ENCODE measurements around the gene THAP9.

The THAP9 gene

GRCh38 chr4:82868572-82868971 is 32.0 kb upstream of the THAP9 start:
- DNase-seq (ENCODE audit: low read depth): no peak
- peaks cover 21% of the 10 kb centered on the region for H3K4me1 ChIP-seq (ENCODE audit: control insufficient read depth, insufficient read depth, low read length)
- no peaks in the 10 kb centered on the region for H3K27me3 ChIP-seq (replicated peaks; ENCODE audit: control insufficient read depth, insufficient read depth, low read length)
- H3K36me3 ChIP-seq (ENCODE audit: control insufficient read depth, insufficient read depth, low read length, severe bottlenecking): peaks cover 93% of the 10 kb centered on the region
- H3K4me3 ChIP-seq (ENCODE audit: low read length): no peak overlapping the region
- H3K9ac ChIP-seq (ENCODE audit: low read length): no peak overlapping the region
- H3K9me3 ChIP-seq (ENCODE audit: control insufficient read depth, low read length): no peaks in the 10 kb centered on the region

- H3K4me1 ChIP-seq (ENCODE audit: control insufficient read depth, insufficient read depth, low read length): peaks cover 48% of the 10 kb centered on the region
- H3K9me3 ChIP-seq (ENCODE audit: control insufficient read depth, low read length): no peaks in the 10 kb centered on the region
- no peak for DNase-seq (ENCODE audit: low read depth)
- H3K27me3 ChIP-seq (replicated peaks; ENCODE audit: control insufficient read depth, insufficient read depth, low read length): no peaks in the 10 kb centered on the region
- H3K9ac ChIP-seq (ENCODE audit: low read length): no peak overlapping the region
- peaks cover 15% of the 10 kb centered on the region for H3K36me3 ChIP-seq (ENCODE audit: control insufficient read depth, insufficient read depth, low read length, severe bottlenecking)
- peak overlapping the region; percentile 76 for H3K4me3 ChIP-seq (ENCODE audit: low read length)
Observed at GRCh38 chr4:82885410-82885809, 15.1 kb upstream of the THAP9 start.

GRCh38 chr4:82886147-82886942 is 14.2 kb upstream of the THAP9 start:
- Histone ChIP-seq H3K4me3 (ENCODE audit: low read length) (peak overlapping the region; percentile 76), H3K36me3 (ENCODE audit: control insufficient read depth, insufficient read depth, low read length, severe bottlenecking) (peaks cover 6% of the 10 kb centered on the region), H3K9me3 (ENCODE audit: control insufficient read depth, low read length) (no peaks in the 10 kb centered on the region), H3K9ac (ENCODE audit: low read length) (peak overlapping the region; percentile 63), H3K27me3 (replicated peaks; ENCODE audit: control insufficient read depth, insufficient read depth, low read length) (no peaks in the 10 kb centered on the region), H3K4me1 (ENCODE audit: control insufficient read depth, insufficient read depth, low read length) (peaks cover 49% of the 10 kb centered on the region)
- no peak for DNase-seq (ENCODE audit: low read depth)

- no peaks in the 10 kb centered on the region for H3K9me3 ChIP-seq (ENCODE audit: control insufficient read depth, low read length)
- DNase-seq (ENCODE audit: low read depth): no peak
- peak overlapping the region; percentile 100 for H3K9ac ChIP-seq (ENCODE audit: low read length)
Observed at GRCh38 chr4:82889287-82889686, 11.2 kb upstream of the THAP9 start.

GRCh38 chr4:82890528-82890900 is 10.0 kb upstream of the THAP9 start:
- no peak for DNase-seq (ENCODE audit: low read depth)
- Histone ChIP-seq H3K4me1 (ENCODE audit: control insufficient read depth, insufficient read depth, low read length) (peaks cover 56% of the 10 kb centered on the region), H3K9ac (ENCODE audit: low read length) (peak overlapping the region; percentile 100), H3K9me3 (ENCODE audit: control insufficient read depth, low read length) (no peaks in the 10 kb centered on the region), H3K27me3 (replicated peaks; ENCODE audit: control insufficient read depth, insufficient read depth, low read length) (no peaks in the 10 kb centered on the region), H3K36me3 (ENCODE audit: control insufficient read depth, insufficient read depth, low read length, severe bottlenecking) (peaks cover 23% of the 10 kb centered on the region), H3K4me3 (ENCODE audit: low read length) (peak overlapping the region; percentile 99)

More at GRCh38 chr4:82889287-82889686, 11.2 kb upstream of the THAP9 start:
- H3K36me3 ChIP-seq (ENCODE audit: control insufficient read depth, insufficient read depth, low read length, severe bottlenecking): peaks cover 15% of the 10 kb centered on the region
- no peaks in the 10 kb centered on the region for H3K27me3 ChIP-seq (replicated peaks; ENCODE audit: control insufficient read depth, insufficient read depth, low read length)
- H3K4me3 ChIP-seq (ENCODE audit: low read length): peak overlapping the region; percentile 99
- peaks cover 66% of the 10 kb centered on the region for H3K4me1 ChIP-seq (ENCODE audit: control insufficient read depth, insufficient read depth, low read length)

GRCh38 chr4:82890901-82891706 is 9.4 kb upstream of the THAP9 start, which contains the start of gene SEC31A:
SEC31A (minus strand) TSS chr4:82891153; CDS start chr4:82881936, 9,217 bp downstream.
- Histone ChIP-seq H3K9ac (ENCODE audit: low read length) (peak within 1 kb of the TSS; percentile 100), H3K4me1 (ENCODE audit: control insufficient read depth, insufficient read depth, low read length) (peaks cover 50% of the 10 kb centered on the region), H3K4me3 (ENCODE audit: low read length) (peak within 1 kb of the TSS; percentile 99), H3K27me3 (replicated peaks; ENCODE audit: control insufficient read depth, insufficient read depth, low read length) (no peaks in the 10 kb centered on the region), H3K36me3 (ENCODE audit: control insufficient read depth, insufficient read depth, low read length, severe bottlenecking) (peaks cover 23% of the 10 kb centered on the region), H3K9me3 (ENCODE audit: control insufficient read depth, low read length) (no peaks in the 10 kb centered on the region)
- DNase-seq (ENCODE audit: low read depth): peak; percentile 99

GRCh38 chr4:82891707-82892466 is 8.6 kb upstream of the THAP9 start:
- Histone ChIP-seq H3K4me1 (ENCODE audit: control insufficient read depth, insufficient read depth, low read length) (peaks cover 45% of the 10 kb centered on the region), H3K9me3 (ENCODE audit: control insufficient read depth, low read length) (no peaks in the 10 kb centered on the region), H3K27me3 (replicated peaks; ENCODE audit: control insufficient read depth, insufficient read depth, low read length) (no peaks in the 10 kb centered on the region), H3K36me3 (ENCODE audit: control insufficient read depth, insufficient read depth, low read length, severe bottlenecking) (peaks cover 26% of the 10 kb centered on the region), H3K9ac (ENCODE audit: low read length) (peak overlapping the region; percentile 100), H3K4me3 (ENCODE audit: low read length) (peak overlapping the region; percentile 99)
- DNase-seq (ENCODE audit: low read depth): peak; percentile 50

- H3K4me1 ChIP-seq (ENCODE audit: control insufficient read depth, insufficient read depth, low read length): peaks cover 45% of the 10 kb centered on the region
- no peak overlapping the region for H3K4me3 ChIP-seq (ENCODE audit: low read length)
- DNase-seq (ENCODE audit: low read depth): no peak
- peaks cover 31% of the 10 kb centered on the region for H3K36me3 ChIP-seq (ENCODE audit: control insufficient read depth, insufficient read depth, low read length, severe bottlenecking)
- no peaks in the 10 kb centered on the region for H3K9me3 ChIP-seq (ENCODE audit: control insufficient read depth, low read length)
- H3K27me3 ChIP-seq (replicated peaks; ENCODE audit: control insufficient read depth, insufficient read depth, low read length): no peaks in the 10 kb centered on the region
- H3K9ac ChIP-seq (ENCODE audit: low read length): no peak overlapping the region
Observed at GRCh38 chr4:82892467-82892802, 8.1 kb upstream of the THAP9 start.

GRCh38 chr4:82893942-82894341 is 6.6 kb upstream of the THAP9 start:
- H3K4me1 ChIP-seq (ENCODE audit: control insufficient read depth, insufficient read depth, low read length): peaks cover 53% of the 10 kb centered on the region
- no peak for DNase-seq (ENCODE audit: low read depth)
- no peak overlapping the region for H3K4me3 ChIP-seq (ENCODE audit: low read length)

GRCh38 chr4:82896755-82897154 is 3.8 kb upstream of the THAP9 start:
- Histone ChIP-seq H3K9ac (ENCODE audit: low read length) (peak overlapping the region; percentile 92), H3K27me3 (replicated peaks; ENCODE audit: control insufficient read depth, insufficient read depth, low read length) (no peaks in the 10 kb centered on the region), H3K4me3 (ENCODE audit: low read length) (no peak overlapping the region), H3K9me3 (ENCODE audit: control insufficient read depth, low read length) (no peaks in the 10 kb centered on the region), H3K36me3 (ENCODE audit: control insufficient read depth, insufficient read depth, low read length, severe bottlenecking) (peaks cover 31% of the 10 kb centered on the region), H3K4me1 (ENCODE audit: control insufficient read depth, insufficient read depth, low read length) (peaks cover 54% of the 10 kb centered on the region)
- DNase-seq (ENCODE audit: low read depth): no peak

More at GRCh38 chr4:82893942-82894341, 6.6 kb upstream of the THAP9 start:
- Histone ChIP-seq H3K9ac (ENCODE audit: low read length) (no peak overlapping the region), H3K27me3 (replicated peaks; ENCODE audit: control insufficient read depth, insufficient read depth, low read length) (no peaks in the 10 kb centered on the region), H3K36me3 (ENCODE audit: control insufficient read depth, insufficient read depth, low read length, severe bottlenecking) (peaks cover 31% of the 10 kb centered on the region), H3K9me3 (ENCODE audit: control insufficient read depth, low read length) (no peaks in the 10 kb centered on the region)

Measured in adipocyte (in vitro differentiated cells).